Activated CD4-positive, alpha-beta T cell treated with anti-CD3 and anti-CD28 coated beads, Interleukin-10, Interleukin-2, amounts not matched to agents 100 ng/mL and 50 ng/mL, durations not matched to agents 16 hours and 8 hours (primary cell): Measurements from ENCODE around the gene EIF4E3.

ENCODE experiments used
- DNase-seq: peaks from one replicate; pipeline ENCODE4 v3.0.0-alpha.2; 2020

The EIF4E3 gene

DNA sequence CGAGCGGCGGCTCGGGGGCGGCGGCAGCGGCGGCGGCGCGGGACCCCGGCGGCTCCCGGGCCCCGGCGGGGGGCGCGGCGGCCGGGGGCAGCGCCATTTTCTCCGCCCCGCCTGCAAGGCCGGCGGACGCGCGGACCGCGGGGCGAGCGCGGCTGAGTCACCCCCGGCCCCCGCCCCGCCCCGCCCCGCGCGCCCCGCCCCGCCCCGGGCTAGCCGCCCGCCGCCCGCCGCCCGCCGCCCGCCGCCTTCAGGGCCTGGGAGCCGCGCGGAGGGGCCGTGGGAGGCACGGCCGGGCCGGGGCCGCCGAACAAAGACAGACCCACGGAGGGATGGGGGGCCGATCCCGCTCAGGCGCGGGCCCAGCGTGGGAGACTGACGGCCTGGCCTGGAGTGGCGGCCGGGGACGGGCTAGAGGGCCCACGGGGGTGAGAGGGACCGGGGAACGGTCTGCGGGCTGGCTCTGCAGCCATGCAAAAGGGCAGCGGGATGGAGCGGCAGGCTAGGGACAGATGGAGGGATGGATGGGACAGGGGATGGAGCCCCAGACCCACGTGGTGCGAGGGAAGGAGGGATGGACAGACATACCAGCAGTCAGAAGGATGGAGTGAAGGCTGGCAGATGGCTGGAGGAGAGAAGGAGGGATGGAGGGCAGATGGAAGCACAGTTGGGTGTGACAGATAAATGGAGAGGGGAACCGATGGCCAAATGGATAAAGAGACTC, at the start of gene EIF4E3:
Gene EIF4E3 (minus strand): TSS at position 132 of the 721 bp plus-strand sequence. CDS start 35 bp downstream, at position 97.
- peak; percentile 37 for DNase-seq

DNA sequence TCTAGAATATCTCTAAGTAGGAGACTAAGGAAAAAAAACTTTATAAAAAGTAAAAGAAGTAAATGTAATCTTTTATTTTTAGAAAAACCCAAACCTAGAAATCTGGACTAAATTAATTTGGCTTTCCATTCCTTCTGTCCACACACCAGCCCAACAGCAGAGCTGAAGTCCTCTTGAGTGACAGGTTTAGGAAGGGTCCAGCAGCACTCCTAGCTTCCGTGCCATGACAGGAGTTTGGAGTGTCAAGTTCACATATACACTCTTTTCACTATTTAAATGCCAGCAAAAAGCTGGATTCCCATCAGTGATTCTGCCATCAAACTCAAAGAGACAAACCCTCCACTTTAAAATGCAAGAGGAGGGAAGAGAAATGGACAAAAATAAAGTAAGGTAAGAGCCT, 46.7 kb upstream of the EIF4E3 start:
- DNase-seq = no peak

DNA sequence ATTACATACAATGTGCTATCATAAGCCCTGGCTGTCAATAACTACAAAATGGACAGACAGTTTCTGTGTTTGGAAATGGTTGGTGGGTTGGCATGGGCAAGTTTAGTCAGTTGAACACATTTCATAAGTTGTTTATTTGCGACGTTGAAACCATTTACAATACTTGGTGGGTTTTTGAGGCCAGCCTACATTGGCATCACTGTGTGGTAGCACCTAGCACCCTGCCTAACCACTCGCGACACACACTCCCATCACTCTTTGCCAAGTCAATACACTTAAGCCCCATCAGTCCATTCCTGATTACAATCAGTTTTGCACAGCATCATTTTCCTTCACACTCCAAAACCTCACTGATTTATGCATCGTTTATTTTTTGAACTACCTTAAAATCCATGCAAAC, 45.9 kb upstream of the EIF4E3 start:
- no peak for DNase-seq

DNA sequence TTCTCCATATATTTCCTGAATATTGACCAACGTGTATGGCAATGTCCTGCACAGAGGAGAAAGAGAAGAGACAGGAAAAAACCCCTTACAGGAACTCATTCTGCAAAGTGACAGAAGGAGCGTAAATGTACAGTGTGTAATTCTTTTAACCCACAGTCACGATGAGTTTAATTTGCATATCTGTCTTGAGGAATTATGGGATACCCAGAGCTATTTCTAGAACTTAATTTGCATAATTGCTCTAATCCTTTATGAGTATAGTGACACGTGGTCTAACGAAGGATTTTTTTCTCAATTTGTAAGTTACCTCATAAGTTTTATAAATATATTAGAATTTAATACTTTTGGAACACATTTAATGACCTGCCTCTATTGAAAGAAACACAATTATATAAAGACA, 38.2 kb upstream of the EIF4E3 start:
- DNase-seq = no peak

DNA sequence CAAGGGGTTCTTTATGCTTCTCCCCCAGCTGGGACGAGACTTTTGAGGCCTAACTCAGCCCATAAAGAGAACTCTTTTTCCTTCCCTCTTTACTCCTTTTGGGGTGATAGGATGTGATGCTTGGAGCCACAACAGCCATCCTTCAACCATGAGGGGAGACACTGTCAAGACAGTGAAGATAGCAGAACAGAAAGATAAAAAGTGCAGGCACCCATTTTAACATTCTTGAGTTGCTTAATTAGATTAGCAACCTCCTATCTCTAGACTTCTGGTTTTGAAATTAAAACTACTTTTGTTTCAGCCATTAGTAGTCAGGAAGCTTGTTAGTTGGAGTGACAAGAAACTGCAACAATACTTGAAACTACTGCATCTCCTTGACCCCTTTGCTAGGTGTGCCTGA, 34.9 kb upstream of the EIF4E3 start:
- DNase-seq = no peak

DNA sequence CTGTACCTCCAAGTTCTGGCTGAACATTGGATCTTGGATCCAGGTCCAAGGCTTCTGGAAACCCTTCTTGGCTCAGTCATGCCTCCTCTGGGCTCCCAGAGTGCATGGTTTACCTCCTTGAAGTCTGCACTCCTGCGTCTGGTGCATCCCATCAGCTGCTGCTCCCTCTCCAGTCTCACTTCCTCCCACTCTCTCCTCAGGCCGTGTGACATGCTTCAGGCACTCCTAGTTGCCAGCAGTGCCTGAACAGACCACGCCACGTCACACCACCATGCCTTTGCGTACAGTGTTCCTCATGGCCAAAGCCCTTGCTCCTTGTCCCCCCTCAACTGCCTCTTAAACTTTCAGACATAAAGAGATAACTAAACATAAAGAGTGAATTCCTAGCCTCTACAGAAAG, 34.2 kb upstream of the EIF4E3 start:
- DNase-seq = no peak

DNA sequence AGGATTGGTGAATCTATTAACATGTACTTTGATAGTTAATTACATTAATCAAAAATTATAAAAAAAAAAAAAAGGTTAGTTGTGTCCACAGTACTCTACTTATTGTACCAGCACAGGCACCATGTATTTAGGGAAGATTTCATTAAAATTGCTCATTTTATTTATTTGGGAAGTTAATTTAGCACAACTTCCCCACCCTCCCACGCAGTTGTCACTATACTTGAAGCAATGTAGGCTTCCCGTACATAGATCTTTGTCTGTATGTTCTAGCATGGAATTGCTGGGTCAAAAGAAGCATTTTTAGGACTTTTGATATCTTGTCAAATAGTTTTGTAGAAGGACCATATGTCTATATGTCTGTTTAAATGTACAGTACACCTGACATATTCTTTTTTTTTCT, 32.9 kb upstream of the EIF4E3 start:
- DNase-seq = no peak

DNA sequence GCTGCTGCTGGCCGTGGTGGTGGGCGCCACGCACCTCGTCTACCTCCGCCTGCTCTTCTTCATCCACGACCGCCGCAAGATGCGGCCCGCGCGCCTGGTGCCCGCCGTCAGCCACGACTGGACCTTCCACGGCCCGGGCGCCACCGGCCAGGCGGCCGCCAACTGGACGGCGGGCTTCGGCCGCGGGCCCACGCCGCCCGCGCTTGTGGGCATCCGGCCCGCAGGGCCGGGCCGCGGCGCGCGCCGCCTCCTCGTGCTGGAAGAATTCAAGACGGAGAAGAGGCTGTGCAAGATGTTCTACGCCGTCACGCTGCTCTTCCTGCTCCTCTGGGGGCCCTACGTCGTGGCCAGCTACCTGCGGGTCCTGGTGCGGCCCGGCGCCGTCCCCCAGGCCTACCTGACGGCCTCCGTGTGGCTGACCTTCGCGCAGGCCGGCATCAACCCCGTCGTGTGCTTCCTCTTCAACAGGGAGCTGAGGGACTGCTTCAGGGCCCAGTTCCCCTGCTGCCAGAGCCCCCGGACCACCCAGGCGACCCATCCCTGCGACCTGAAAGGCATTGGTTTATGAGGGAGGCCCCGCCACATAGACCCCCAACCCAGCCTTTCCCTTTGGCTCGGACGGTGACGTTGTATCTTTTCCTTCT, 29.5 kb upstream of the EIF4E3 start:
- no peak for DNase-seq

DNA sequence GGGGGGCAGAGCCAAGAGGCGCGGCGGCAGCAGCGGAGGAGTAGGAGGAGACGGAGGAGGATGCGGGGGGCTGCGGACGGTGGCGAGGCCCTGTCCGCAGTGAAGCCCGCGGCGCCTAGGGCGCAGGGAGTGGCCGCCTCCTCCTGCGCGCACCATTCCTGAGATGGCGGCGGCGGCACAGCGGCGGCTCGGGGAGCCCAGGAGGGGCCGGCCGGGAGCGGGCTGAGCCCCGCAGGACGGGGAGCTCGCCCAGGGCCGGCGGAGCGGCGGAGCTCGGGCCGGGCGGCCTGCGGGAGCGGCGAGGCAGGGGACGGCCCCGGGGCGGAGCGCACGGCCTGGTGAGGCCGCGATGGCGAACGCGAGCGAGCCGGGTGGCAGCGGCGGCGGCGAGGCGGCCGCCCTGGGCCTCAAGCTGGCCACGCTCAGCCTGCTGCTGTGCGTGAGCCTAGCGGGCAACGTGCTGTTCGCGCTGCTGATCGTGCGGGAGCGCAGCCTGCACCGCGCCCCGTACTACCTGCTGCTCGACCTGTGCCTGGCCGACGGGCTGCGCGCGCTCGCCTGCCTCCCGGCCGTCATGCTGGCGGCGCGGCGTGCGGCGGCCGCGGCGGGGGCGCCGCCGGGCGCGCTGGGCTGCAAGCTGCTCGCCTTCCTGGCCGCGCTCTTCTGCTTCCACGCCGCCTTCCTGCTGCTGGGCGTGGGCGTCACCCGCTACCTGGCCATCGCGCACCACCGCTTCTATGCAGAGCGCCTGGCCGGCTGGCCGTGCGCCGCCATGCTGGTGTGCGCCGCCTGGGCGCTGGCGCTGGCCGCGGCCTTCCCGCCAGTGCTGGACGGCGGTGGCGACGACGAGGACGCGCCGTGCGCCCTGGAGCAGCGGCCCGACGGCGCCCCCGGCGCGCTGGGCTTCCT, 28.8 kb upstream of the EIF4E3 start, which contains the start of gene GPR27:
Gene GPR27 (plus strand): TSS at position 155 of the 909 bp plus-strand sequence. CDS start 195 bp downstream, at position 350.
- peak; percentile 23 for DNase-seq

DNA sequence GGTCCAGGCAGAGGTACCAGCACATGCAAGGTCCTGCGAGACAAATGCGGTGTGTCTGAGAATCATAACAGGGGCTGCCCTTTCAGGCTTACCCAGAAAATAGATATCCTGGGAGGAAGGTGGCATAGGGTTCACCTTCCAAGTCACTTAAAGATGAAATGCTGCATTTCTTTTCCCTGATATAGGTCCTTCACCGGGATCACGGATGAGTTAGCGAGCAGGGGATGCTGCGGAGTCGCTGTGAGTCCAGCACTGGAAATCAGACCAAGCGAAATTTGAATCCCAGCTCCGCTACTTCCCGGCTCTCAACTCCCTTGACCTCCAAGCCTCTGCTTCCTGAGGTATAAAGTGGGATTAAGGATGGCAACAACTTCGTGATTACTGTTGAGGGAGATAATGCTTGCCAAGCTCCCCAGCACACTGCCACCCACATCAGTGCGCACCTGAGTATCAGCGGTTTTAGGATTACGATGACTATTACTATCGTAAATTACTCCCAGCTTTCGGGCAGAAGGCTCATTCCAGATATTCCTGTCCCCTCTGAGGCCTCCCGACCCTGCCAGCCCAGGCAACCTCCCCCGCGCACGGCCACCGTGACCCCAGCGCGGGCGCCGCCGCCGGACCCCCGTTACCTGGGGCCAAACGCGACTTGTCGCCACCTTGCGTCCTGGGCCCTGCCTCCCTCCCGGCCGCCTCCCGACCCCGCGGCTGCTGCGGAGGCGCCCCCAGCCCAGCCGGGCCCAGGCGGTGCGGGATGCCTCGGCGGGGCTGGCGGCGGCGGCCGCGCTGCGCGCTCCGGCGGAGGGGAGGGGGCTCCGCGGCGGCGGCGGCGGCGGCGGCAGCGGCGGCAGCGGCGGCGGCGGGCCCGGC, 27.9 kb upstream of the EIF4E3 start:
- DNase-seq = no peak

DNA sequence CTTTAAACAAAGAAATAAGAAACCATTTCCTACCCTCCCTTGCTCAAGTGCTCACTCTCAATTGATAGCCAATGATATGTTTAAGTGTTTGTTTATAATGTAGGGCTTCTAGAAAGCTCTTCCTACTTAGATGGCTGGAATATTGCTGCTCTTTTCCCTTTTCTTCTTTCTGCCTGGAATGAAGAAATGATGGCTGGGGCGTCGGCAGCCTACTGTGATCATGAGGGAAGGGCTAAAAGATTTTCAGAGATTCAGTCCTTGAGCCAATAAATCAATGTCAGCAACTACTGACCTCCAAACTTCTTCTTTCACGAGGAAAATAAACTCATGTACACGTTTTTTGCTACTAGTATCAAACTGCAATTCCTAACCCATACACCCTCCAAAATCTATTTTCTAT, 26.4 kb upstream of the EIF4E3 start:
- no peak for DNase-seq

DNA sequence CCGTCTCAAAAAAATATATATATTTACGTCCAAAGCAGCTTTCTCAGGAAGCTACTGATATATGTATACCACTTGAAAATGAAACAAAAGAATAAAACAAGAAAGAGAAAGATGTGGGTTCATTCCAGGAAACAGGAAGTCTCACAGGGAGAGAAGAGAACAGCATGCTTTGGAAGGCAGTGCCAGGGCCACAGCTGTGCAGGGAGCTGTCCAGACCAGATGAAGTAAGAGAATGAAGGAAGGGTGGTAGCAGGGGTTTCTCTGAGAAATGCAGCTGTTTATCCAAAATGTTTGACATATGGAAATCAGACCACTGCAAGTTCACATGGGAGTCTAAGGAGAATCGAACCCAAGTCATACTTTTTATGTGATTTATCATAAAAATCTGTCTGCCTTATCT, 19.5 kb upstream of the EIF4E3 start:
- DNase-seq = no peak

DNA sequence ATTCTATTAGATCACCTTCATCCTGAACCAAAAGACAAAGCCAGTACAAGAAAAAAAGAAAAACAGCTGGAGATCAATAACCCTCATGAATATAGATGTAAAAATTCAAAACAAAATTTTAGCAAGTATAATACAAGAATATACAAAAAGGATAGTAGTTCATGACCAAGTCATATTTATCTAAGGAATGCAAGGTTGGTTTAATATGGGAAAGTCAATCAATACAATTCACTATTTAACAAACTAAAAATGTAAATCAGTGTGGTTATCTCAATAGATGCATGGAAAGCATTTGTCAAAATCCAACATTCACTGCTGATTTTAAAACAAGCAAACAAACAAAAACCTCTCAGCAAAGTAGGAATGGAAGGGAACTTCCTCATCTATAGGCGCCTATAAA, 17.4 kb upstream of the EIF4E3 start:
- DNase-seq = no peak

DNA sequence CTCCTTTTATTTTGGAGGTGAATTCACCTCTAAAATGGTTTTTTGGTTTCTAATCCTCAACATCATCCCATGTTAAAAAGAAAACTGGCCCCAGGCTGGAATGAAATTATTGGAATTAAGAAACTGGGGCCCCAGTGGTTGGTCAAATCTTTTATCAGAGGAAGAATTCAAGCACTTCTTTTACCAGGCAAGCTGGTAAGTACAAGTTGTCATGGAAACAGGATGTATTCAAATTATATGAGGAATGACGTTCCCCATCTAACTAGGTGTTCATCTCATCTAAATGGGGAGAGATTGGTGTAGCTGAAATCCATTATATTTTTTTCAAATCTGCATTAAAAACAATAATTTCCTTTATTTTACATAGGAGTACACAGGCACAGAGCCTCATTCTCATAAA, 9.7 kb upstream of the EIF4E3 start:
- no peak for DNase-seq

DNA sequence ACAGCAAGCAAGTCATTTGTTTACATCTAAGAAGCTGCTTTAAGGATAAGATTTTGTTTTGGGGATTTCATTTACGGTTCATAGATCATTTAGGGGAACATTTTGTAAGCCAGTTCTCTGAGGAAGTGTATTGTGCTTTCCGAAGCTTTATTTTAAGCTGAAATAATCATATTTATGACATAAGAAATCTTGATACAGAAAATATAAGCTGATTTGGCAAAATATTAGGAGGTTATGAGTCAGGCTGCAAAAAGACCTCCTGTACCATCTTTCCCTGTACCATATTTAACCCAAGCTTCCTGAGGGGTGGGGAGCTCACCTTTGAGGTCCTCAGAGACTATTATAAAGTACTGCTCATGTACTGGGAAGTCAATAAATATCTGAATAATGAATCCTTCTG, 8.1 kb upstream of the EIF4E3 start:
- DNase-seq = no peak

DNA sequence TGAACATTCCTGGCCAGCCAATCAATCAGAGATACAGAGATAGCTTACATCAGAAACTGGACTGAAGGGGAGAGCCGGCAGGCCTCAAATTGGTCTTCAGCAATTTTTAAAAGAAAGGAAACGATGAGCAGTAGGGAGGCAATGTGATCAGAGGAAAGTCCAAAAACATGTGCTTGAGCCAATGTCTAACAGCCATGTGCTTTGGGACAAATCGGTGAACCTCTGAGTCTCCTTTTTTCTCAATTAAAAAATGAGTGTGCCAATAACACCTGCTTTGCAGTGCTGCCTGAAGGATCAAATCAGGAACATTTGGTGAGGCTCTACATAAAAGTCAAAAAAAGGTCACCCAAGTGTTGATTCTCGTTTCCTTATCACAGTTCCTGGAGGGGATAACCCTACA, 7.4 kb upstream of the EIF4E3 start:
- DNase-seq = no peak

DNA sequence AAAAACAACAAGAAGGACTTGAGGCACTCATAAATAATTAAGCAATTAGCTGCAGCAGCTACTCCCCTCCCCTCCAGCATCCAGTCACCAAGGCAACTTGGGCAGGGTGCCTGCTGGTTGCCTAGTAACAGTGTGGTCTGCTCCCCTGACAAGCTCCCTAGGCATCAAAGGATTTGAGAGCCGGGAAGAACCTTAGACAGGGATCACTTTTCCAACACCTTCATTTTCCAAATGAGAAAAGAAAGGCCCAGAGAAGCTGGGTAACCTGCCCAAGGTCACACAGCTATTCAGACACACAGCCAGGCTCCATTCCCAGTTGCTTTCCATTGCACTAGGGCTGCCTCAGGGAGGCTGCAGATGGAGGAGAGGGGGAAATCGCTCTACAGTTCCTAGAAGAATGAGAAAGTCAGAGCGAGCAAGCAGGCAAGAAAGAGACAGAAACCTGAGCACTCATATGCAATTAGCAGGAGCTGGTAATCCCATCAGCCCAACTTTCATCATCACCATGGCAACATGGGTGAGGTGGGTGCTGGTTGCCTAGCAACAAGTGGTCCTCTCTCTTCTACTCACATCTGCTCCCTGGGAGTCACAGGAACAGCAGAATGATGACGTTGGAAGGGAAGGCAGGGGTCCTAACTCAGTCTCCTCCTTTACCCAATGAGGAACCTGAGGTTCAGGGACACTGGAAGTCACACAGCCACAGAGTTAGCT, 3.6 kb upstream of the EIF4E3 start:
- peak; percentile 21 for DNase-seq

DNA sequence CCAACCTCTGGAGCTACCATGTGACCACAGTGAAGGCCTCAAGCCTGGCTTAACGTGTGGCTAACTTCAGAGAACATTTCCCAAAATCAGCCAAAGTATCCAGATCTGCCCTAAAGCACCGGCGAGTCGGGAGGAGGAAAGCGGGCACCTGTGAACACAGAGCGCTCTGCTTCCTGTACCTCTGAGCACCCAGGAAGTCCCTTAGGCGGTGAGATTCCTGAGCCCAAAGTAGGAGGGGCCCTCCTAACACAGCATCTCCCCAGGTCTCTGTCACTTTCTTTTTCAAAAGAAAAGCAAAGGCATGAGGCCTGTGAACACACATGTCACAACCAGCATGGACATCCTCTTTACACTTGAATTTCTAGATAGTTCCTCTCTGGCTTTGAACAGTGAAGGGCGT, 944 bp upstream of the EIF4E3 start:
- DNase-seq = peak; percentile 61

DNA sequence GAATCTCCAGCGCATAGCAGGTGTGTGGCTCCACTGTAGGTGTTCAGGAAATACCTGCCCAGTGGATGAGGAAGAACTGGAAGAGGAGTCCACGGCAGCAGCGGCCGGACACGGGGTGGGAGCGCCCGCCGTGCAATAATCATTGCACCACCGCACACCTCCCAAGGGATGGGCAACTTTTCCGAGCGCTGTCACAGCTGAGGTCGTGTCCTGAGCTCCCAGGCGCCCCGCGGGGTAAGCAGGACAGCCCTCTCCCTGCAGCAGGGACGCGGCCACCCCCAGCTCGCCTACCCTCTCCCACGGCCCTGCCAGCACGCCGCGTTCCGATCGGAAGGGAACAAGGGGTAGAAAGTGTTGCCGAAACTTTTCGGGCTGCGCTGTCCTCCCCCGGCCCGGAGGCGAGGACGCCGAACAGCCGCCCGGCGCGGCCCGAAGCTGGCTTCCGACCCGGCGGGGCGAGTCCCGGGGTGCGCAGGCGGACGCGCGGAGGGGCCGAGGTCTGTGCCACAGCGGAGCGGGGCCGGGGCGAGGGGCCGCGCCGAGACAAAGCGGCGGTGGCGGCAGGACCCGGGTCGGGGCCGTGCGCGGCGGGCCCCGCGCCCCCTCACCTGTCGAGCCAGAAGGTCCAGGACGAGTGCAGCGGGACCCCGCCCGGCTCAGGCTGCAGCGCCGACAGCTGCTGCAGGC, 475 bp downstream of the EIF4E3 start:
- DNase-seq = peak; percentile 38

DNA sequence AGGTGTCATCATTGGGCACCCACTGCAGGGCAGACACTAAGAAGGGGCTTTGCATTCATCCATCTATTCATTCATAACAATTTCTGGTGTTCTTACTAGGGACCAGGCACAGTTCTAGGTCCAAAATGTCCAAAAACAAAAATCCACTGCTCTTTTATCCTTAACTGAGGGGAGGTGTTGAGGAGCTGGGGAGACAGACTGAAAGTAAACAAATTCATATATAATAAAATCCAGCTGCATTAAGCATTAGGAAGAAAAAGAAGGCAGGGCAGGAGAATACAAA, 1.1 kb downstream of the EIF4E3 start:
- DNase-seq = no peak

DNA sequence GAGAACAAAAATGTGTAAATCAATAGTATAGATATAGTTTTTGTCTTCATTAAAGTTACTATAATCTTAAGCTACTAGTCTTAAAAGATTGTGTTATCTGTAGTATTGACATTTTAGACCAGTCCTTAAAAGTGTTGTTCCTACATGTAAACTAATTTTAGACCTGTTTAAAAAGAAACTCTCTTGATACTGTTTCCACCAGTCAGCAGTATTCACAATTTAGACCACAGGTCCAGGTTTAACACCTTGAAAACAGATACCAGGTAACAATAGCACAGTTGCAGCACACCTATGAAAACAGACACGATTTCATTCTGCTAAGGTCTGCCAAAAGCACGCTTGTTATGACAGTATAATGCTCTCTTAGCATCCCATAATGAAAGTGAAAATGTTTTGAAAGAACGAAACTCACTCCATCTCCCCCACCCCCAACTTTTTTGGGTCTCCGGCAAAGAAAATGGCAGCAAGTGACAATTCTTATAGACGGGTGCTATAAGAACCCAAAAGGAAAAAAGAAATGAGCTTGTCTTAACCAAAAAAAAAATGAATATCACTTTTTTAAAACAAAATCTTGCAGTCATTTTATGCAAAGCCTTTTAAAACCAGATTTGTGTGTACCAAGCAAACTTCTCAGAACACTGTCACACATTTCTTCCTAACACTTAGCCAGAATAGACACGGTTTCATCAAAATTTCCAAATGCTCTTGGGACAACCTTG, 1.6 kb downstream of the EIF4E3 start:
- DNase-seq = peak; percentile 84
